ENCODE data around the gene TBX6.

The TBX6 gene

DNA sequence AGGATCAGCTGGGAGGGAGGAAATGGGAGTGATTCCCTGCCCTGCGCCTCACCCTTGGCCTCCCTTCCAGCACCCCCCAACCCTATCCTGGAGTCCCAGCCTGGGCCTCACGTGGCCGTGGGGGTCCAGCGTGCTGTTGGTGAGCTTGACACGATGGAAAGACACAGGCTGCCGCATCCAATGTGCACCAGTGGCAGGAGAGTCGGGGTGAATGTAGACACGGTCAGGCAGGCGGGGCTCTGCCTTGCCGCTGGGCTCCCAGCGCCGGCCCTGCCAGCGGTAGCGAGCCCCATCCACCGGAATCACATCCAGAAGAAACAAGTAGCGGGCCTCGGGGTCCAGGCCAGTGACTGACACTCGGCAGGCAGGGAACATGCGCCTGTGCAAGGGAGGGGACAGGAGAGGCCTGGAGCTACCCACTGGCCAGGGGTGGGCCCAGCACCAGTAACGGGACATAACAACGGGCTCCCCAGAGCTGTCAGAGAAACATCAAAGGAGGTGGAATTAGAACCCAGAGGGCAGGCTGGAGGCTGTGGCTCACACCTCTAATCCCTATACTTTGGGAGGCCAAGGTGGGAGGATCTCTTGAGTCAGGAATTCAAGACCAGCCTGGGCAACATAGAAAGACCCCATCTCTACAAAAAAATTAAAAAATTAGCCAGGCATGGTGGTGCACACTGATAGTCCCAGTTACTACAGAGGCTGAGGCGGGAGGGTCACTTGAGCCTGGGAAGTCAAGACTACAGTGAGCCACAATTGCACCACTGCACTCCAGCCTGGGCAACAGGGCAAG, 2.7 kb downstream of the TBX6 start:
- H3K4me2 ChIP-seq = peak overlapping the region; percentile 85 to 100 (median 99)
- no peaks in the 10 kb centered on the region for H3K9me3 ChIP-seq (replicated peaks in 1 of 11)
- no peak for TF ChIP-seq Cebpa-rat (IDR thresholded peaks at IDR 0.05)
- H3K4me3 ChIP-seq = peak overlapping the region in 1 of 10 experiments; percentile 14; a peak in 1 of 20 replicates
- peak overlapping the region; percentile 11 to 89 (median 75); a peak in 16 of 22 replicates for H3K27ac ChIP-seq
- peaks cover 21 to 37% (median 32%) of the 10 kb centered on the region in 11 experiments for H3K36me3 ChIP-seq
- no peaks in the 10 kb centered on the region for H3K27me3 ChIP-seq
- peak overlapping the region in 6 of 11 experiments; percentile 2 to 83 (median 32); a peak in 5 of 22 replicates for H3K9ac ChIP-seq
- H3K4me1 ChIP-seq = peaks cover 56 to 95% (median 85%) of the 10 kb centered on the region in 10 experiments
- H4K20me1 ChIP-seq = peaks cover 0 to 29% (median 7%) of the 10 kb centered on the region in 11 experiments; a peak in 14 of 22 replicates

- no peak overlapping the region for H3K4me3 ChIP-seq
- H4K20me1 ChIP-seq = peaks cover 0 to 36% (median 14%) of the 10 kb centered on the region in 11 experiments; a peak in 18 of 22 replicates
- no peaks in the 10 kb centered on the region for H3K27me3 ChIP-seq
- no peak for TF ChIP-seq Cebpa-rat (IDR thresholded peaks at IDR 0.05)
- H3K4me1 ChIP-seq = peaks cover 49 to 95% (median 79%) of the 10 kb centered on the region in 10 experiments
- peaks cover 24 to 43% (median 36%) of the 10 kb centered on the region in 11 experiments for H3K36me3 ChIP-seq
- peak overlapping the region in 4 of 11 experiments; percentile 92 to 100 (median 100); a peak in 7 of 22 replicates for H3K4me2 ChIP-seq
- H3K9ac ChIP-seq = no peak overlapping the region
- H3K27ac ChIP-seq = peak overlapping the region in 1 of 11 experiments; percentile 12; a peak in 3 of 22 replicates
- no peaks in the 10 kb centered on the region for H3K9me3 ChIP-seq (replicated peaks in 1 of 11)
Observed at GRCh38 chr16:30088237-30088831, 3.4 kb downstream of the TBX6 start.

GRCh38 chr16:30087181-30087898, 4.4 kb downstream of the TBX6 start:
- H3K9me3 ChIP-seq (replicated peaks in 1 of 11) = no peaks in the 10 kb centered on the region
- peaks cover 39 to 90% (median 71%) of the 10 kb centered on the region in 10 experiments for H3K4me1 ChIP-seq
- peak overlapping the region in 2 of 11 experiments; percentile 35 to 38; a peak in 1 of 22 replicates for H3K9ac ChIP-seq
- H4K20me1 ChIP-seq = peaks cover 0 to 46% (median 24%) of the 10 kb centered on the region in 11 experiments; a peak in 18 of 22 replicates
- no peaks in the 10 kb centered on the region for H3K27me3 ChIP-seq
- no peak overlapping the region for H3K4me3 ChIP-seq
- peak overlapping the region in 2 of 11 experiments; percentile 44 to 46; a peak in 4 of 22 replicates for H3K27ac ChIP-seq
- peak overlapping the region in 7 of 11 experiments; percentile 41 to 78 (median 60); a peak in 12 of 22 replicates for H3K4me2 ChIP-seq
- no peak for TF ChIP-seq Cebpa-rat (IDR thresholded peaks at IDR 0.05)
- H3K36me3 ChIP-seq = peaks cover 34 to 53% (median 46%) of the 10 kb centered on the region in 11 experiments

GRCh38 chr16:30086291-30087140, 5.2 kb downstream of the TBX6 start:
- H3K4me2 ChIP-seq = peak overlapping the region; percentile 36 to 78 (median 48); a peak in 21 of 22 replicates

DNA sequence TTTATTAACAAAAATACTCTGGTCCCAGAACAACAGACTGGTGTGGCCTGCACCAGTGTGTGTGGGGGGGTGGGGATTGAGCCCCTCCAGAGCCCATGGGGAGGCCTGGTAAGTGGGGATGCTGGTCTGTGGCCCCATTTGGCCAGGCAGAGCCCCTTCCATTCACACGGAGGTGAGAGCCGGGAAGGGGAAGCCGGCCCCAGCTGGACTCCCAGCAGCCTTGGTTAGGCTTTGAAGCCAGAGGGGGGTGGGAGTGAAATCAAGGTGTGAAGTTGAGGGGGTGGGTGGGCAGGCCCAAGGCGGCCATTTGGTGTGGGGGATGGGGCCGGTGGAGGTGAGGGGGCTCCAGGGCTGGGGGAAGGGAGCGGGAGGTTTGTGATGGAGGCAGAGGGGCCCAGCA, 5.9 kb downstream of the TBX6 start:
- Histone ChIP-seq H3K4me2 (peak overlapping the region in 4 of 11 experiments; percentile 46 to 78 (median 60); a peak in 8 of 22 replicates), H3K9ac (peak overlapping the region in 10 of 11 experiments; percentile 17 to 44 (median 36); a peak in 12 of 22 replicates), H3K4me1 (peaks cover 27 to 82% (median 59%) of the 10 kb centered on the region in 10 experiments), H3K4me3 (no peak overlapping the region), H3K27me3 (no peaks in the 10 kb centered on the region), H4K20me1 (peaks cover 7 to 60% (median 35%) of the 10 kb centered on the region in 11 experiments; a peak in 20 of 22 replicates), H3K9me3 (replicated peaks in 1 of 11) (no peaks in the 10 kb centered on the region), H3K27ac (peak overlapping the region in 8 of 11 experiments; percentile 10 to 61 (median 34); a peak in 8 of 22 replicates), H3K36me3 (peaks cover 48 to 68% (median 61%) of the 10 kb centered on the region in 11 experiments)
- TF ChIP-seq Cebpa-rat (IDR thresholded peaks at IDR 0.05) = no peak

More at GRCh38 chr16:30086291-30087140, 5.2 kb downstream of the TBX6 start:
- H4K20me1 ChIP-seq = peaks cover 0 to 53% (median 29%) of the 10 kb centered on the region in 11 experiments; a peak in 19 of 22 replicates
- no peaks in the 10 kb centered on the region for H3K9me3 ChIP-seq (replicated peaks in 1 of 11)
- no peaks in the 10 kb centered on the region for H3K27me3 ChIP-seq
- H3K4me3 ChIP-seq = no peak overlapping the region
- peaks cover 41 to 61% (median 54%) of the 10 kb centered on the region in 11 experiments for H3K36me3 ChIP-seq
- peak overlapping the region in 5 of 11 experiments; percentile 9 to 49 (median 35); a peak in 7 of 22 replicates for H3K9ac ChIP-seq
- TF ChIP-seq Cebpa-rat (IDR thresholded peaks at IDR 0.05) = no peak
- peaks cover 34 to 89% (median 66%) of the 10 kb centered on the region in 10 experiments for H3K4me1 ChIP-seq
- H3K27ac ChIP-seq = peak overlapping the region in 6 of 11 experiments; percentile 6 to 48 (median 42); a peak in 10 of 22 replicates

DNA sequence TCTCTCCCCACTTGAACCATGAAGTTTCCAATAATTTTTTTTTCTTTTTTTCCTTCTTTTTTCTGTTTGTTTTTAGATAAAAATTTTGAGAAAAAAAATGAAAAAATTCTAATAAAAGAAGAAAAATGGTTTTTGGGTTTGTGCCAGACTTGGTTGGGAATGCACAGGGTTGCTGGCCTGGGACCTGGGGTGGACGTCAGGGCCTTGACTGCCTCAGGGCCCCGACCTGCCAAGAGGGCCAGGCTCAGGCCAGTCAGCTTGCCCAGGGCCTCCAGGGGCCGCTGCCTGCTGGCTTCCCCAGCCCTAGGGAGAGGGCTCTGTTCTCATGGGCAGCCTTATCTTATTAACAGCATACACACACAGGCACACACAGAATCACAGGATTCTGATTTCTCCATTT, 6.5 kb downstream of the TBX6 start:
- Histone ChIP-seq H3K4me1 (peaks cover 21 to 77% (median 53%) of the 10 kb centered on the region in 10 experiments), H3K27me3 (no peaks in the 10 kb centered on the region), H3K4me3 (no peak overlapping the region), H3K4me2 (peak overlapping the region in 6 of 11 experiments; percentile 6 to 63 (median 40); a peak in 8 of 22 replicates), H3K27ac (peak overlapping the region in 8 of 11 experiments; percentile 10 to 61 (median 34); a peak in 9 of 22 replicates), H3K9me3 (replicated peaks in 1 of 11) (no peaks in the 10 kb centered on the region), H4K20me1 (peaks cover 10 to 66% (median 41%) of the 10 kb centered on the region in 11 experiments; a peak in 20 of 22 replicates), H3K9ac (peak overlapping the region in 10 of 11 experiments; percentile 17 to 44 (median 36); a peak in 13 of 22 replicates), H3K36me3 (peaks cover 54 to 74% (median 66%) of the 10 kb centered on the region in 11 experiments)
- no peak for TF ChIP-seq Cebpa-rat (IDR thresholded peaks at IDR 0.05)

GRCh38 chr16:30084816-30085159, 6.9 kb downstream of the TBX6 start:
- Histone ChIP-seq H3K4me2 (peak overlapping the region in 6 of 11 experiments; percentile 6 to 63 (median 40); a peak in 9 of 22 replicates), H3K9me3 (replicated peaks in 1 of 11) (no peaks in the 10 kb centered on the region), H3K4me3 (no peak overlapping the region), H3K4me1 (peaks cover 16 to 75% (median 49%) of the 10 kb centered on the region in 10 experiments), H3K27ac (peak overlapping the region in 3 of 11 experiments; percentile 46 to 61 (median 50); a peak in 5 of 22 replicates), H3K9ac (peak overlapping the region in 3 of 11 experiments; percentile 33 to 44 (median 43); a peak in 3 of 22 replicates), H4K20me1 (peaks cover 15 to 70% (median 46%) of the 10 kb centered on the region in 11 experiments; a peak in 21 of 22 replicates), H3K27me3 (no peaks in the 10 kb centered on the region), H3K36me3 (peaks cover 58 to 78% (median 71%) of the 10 kb centered on the region in 11 experiments)
- TF ChIP-seq Cebpa-rat (IDR thresholded peaks at IDR 0.05) = no peak

Measured in BLaER1 treated with 17β-estradiol and CSF1 and Interleukin-3, amounts not matched to agents 10 nM and 100 nM (cell line).